CD14-positive monocyte (primary cell): Measurements from ENCODE around the gene SYT2. TPM values are rescaled to one million over a fixed set of nuclear protein-coding genes. Genes with fewer than 3 reads are reported as not detected.

Experiments used
- DNase-seq, 3 donors: peaks; one replicate each; pipeline ENCODE4 v3.0.0-alpha.2; 2011 to 2022
- H2AFZ ChIP-seq: 2 replicates; pipeline ENCODE4 v1.6.0; 2012; ENCODE audit warnings: mild to moderate bottlenecking, low read depth, low read length, inconsistent platforms; ENCODE audit not compliant: insufficient read depth, poor library complexity, severe bottlenecking
- H3K27ac ChIP-seq, 2 donors: 1 replicate in 1 of 2; 2 replicates in 1 of 2; pipeline ENCODE4 v1.5.1; 2012 to 2013; ENCODE audit warnings: low read length in 2 of 2, control low read depth in 1 of 2, inconsistent platforms in 1 of 2, low read depth in 1 of 2, mild to moderate bottlenecking in 1 of 2
- H3K27me3 ChIP-seq, 2 donors: one replicate each; pipeline versions ENCODE4 v1.6.0 to v1.6.1; 2011 to 2013; ENCODE audit warnings: low read length in 2 of 2; ENCODE audit not compliant: control insufficient read depth in 2 of 2, insufficient read depth in 2 of 2
- H3K36me3 ChIP-seq, 2 donors: replicated peaks in 1 of 2; 1 replicate in 1 of 2; 2 replicates in 1 of 2; pipeline versions ENCODE4 v1.5.1 to v1.6.1; 2012 to 2013; ENCODE audit warnings: low read length in 2 of 2, control low read depth in 1 of 2, inconsistent platforms in 1 of 2, mild to moderate bottlenecking in 1 of 2; ENCODE audit not compliant: insufficient read depth in 2 of 2, control insufficient read depth in 1 of 2
- H3K4me1 ChIP-seq, 2 donors: 1 replicate in 1 of 2; 2 replicates in 1 of 2; pipeline versions ENCODE4 v1.5.1 to v1.6.1; 2012 to 2013; ENCODE audit warnings: low read length in 2 of 2, control low read depth in 1 of 2, inconsistent platforms in 1 of 2, mild to moderate bottlenecking in 1 of 2, moderate library complexity in 1 of 2; ENCODE audit not compliant: insufficient read depth in 2 of 2, control insufficient read depth in 1 of 2
- H3K4me2 ChIP-seq: replicated peaks from 2 replicates; pipeline ENCODE3; 2012; ENCODE audit warnings: low read length, moderate library complexity, mild to moderate bottlenecking; ENCODE audit not compliant: poor library complexity, severe bottlenecking; ENCODE audit errors: extremely low read depth
- H3K4me3 ChIP-seq, 3 experiments: fragments of 200-600 bp in 1 of 3; sonication (generic) in 1 of 3; replicated peaks in 1 of 3; 1 replicate in 2 of 3; 2 replicates in 1 of 3; pipeline ENCODE4 v1.5.1; 2011 to 2013; ENCODE audit warnings: low read length in 3 of 3, mild to moderate bottlenecking in 3 of 3, control low read depth in 2 of 3, low read depth in 2 of 3, inconsistent platforms in 1 of 3, moderate library complexity in 1 of 3
- H3K79me2 ChIP-seq: 2 replicates; pipeline ENCODE4 v1.6.0; 2012; ENCODE audit warnings: mild to moderate bottlenecking, control low read depth, inconsistent platforms, low read length, moderate library complexity; ENCODE audit not compliant: insufficient read depth
- H3K9ac ChIP-seq: 2 replicates; pipeline ENCODE4 v1.6.0; 2017; ENCODE audit warnings: low read length, mild to moderate bottlenecking; ENCODE audit not compliant: insufficient read depth, poor library complexity, severe bottlenecking
- H3K9me3 ChIP-seq, 2 donors: replicated peaks in 1 of 2; 1 replicate in 1 of 2; 2 replicates in 1 of 2; pipeline versions ENCODE4 v1.5.1 to v1.6.1; 2012 to 2013; ENCODE audit warnings: low read length in 2 of 2, control low read depth in 1 of 2; ENCODE audit not compliant: control insufficient read depth in 1 of 2, insufficient read depth in 1 of 2
- H4K20me1 ChIP-seq: 2 replicates; pipeline ENCODE4 v1.6.0; 2012; ENCODE audit warnings: mild to moderate bottlenecking, low read length, control low read depth, moderate library complexity; ENCODE audit not compliant: insufficient read depth
- H3K27ac Mint-ChIP-seq, 7 donors: one replicate each; pipeline ENCODE4 v1.8.0; 2020; ENCODE audit warnings: mild to moderate bottlenecking in 7 of 7, mixed read lengths in 7 of 7, moderate library complexity in 6 of 7, inconsistent platforms in 2 of 7
- H3K27me3 Mint-ChIP-seq, 3 donors: one replicate each; pipeline ENCODE4 v1.8.0; 2021 to 2022; ENCODE audit warnings: low read depth in 3 of 3, mild to moderate bottlenecking in 3 of 3, mixed read lengths in 3 of 3, moderate library complexity in 3 of 3, inconsistent platforms in 1 of 3
- H3K36me3 Mint-ChIP-seq, 2 donors: one replicate each; pipeline ENCODE4 v1.8.0; 2020; ENCODE audit warnings: mixed read lengths in 2 of 2, inconsistent platforms in 1 of 2, mild to moderate bottlenecking in 1 of 2
- H3K4me1 Mint-ChIP-seq: one replicate; pipeline ENCODE4 v1.8.0; 2020; ENCODE audit warnings: mild to moderate bottlenecking, mixed read lengths
- H3K4me3 Mint-ChIP-seq, 2 donors: one replicate each; pipeline ENCODE4 v1.8.0; 2020; ENCODE audit warnings: mild to moderate bottlenecking in 2 of 2, mixed read lengths in 2 of 2, moderate library complexity in 1 of 2
- H3K9me3 Mint-ChIP-seq, 7 donors: one replicate each; pipeline ENCODE4 v1.8.0; 2020 to 2022; ENCODE audit warnings: mixed read lengths in 7 of 7, mild to moderate bottlenecking in 6 of 7, moderate library complexity in 6 of 7, inconsistent platforms in 2 of 7
- CTCF ChIP-seq: fragments of 200-600 bp; IDR thresholded peaks from one replicate; pipeline ENCODE4 v1.8.0; 2022; ENCODE audit warnings: antibody characterized with exemption, mild to moderate bottlenecking
- WGBS: methylation state at CpG from one replicate; pipeline ENCODE4 v1.1.5; 2013; ENCODE audit warnings: missing lambda C conversion rate; ENCODE audit not compliant: insufficient coverage; 5-methylcytosine and 5-hydroxymethylcytosine counted together
- intact Hi-C, 2 donors: fragments of 100-400 bp; cut with micrococcal nuclease; formaldehyde crosslinking; loops; one replicate each; pipeline versions ENCODE4 v1.15.0 to v1.15.1; 2023
- polyA plus RNA-seq, 3 donors: library from polyadenylated mRNA; depleted of rRNA in 1 of 3; unstranded in 2 of 3; stranded (reverse) in 1 of 3; fragments of 300-500 nt in 2 of 3; fragments of >200 nt in 1 of 3; fragmentation: Illumina TruSeq in 2 of 3; gene quantifications; 1 replicate in 2 of 3; 2 replicates in 1 of 3; pipeline ENCODE4 v1.2.3, GENCODE V29; 2012 to 2021

The SYT2 gene
- polyA plus RNA-seq, 3 donors, result not detected

- no CpG with 5 or more reads among the region's 3 CpGs for WGBS
- H3K79me2 ChIP-seq, result no peaks in the 10 kb centered on the region
- peak overlapping the region in 1 of 2 donors; percentile 35 for H3K4me3 Mint-ChIP-seq
- no peak overlapping the region for H3K27ac ChIP-seq
- H3K36me3 ChIP-seq, result no peaks in the 10 kb centered on the region
- H3K27me3 ChIP-seq, result peaks cover 28 to 65% of the 10 kb centered on the region in 2 donors
- H3K9me3 ChIP-seq, result no peaks in the 10 kb centered on the region
- intact Hi-C loops, result no loop called here
- no peak overlapping the region for H3K27ac Mint-ChIP-seq
- no peak overlapping the region for H3K9ac ChIP-seq
- no peaks in the 10 kb centered on the region for H3K9me3 Mint-ChIP-seq
- H3K4me1 Mint-ChIP-seq, result no peaks in the 10 kb centered on the region
- H3K36me3 Mint-ChIP-seq, result no peaks in the 10 kb centered on the region
- TF ChIP-seq CTCF, result no peak
- peaks cover 58 to 85% (median 69%) of the 10 kb centered on the region in 3 donors for H3K27me3 Mint-ChIP-seq
- H4K20me1 ChIP-seq, result no peaks in the 10 kb centered on the region
- H3K4me1 ChIP-seq, result no peaks in the 10 kb centered on the region
- H2AFZ ChIP-seq, result no peak overlapping the region
- no peak overlapping the region for H3K4me3 ChIP-seq
- H3K4me2 ChIP-seq, result no peak overlapping the region
- no peak for DNase-seq
Observed at GRCh38 chr1:202689082-202689481, 21.2 kb downstream of the SYT2 start.

GRCh38 chr1:202688401-202688800, 21.9 kb downstream of the SYT2 start:
- Histone ChIP-seq H3K4me2 (no peak overlapping the region), H3K36me3 (no peaks in the 10 kb centered on the region), H3K27ac (no peak overlapping the region), H3K79me2 (no peaks in the 10 kb centered on the region), H3K9ac (no peak overlapping the region), H3K4me3 (no peak overlapping the region), H3K9me3 (no peaks in the 10 kb centered on the region), H3K27me3 (peaks cover 23 to 59% of the 10 kb centered on the region in 2 donors), H4K20me1 (no peaks in the 10 kb centered on the region), H3K4me1 (no peaks in the 10 kb centered on the region), H2AFZ (no peak overlapping the region)
- Mint-ChIP-seq H3K36me3 (no peaks in the 10 kb centered on the region), H3K9me3 (no peaks in the 10 kb centered on the region), H3K27ac (no peak overlapping the region), H3K4me1 (no peaks in the 10 kb centered on the region), H3K4me3 (peak overlapping the region in 1 of 2 donors; percentile 26), H3K27me3 (peaks cover 54 to 81% (median 65%) of the 10 kb centered on the region in 3 donors)
- DNase-seq, result no peak
- intact Hi-C loops, result no loop called here
- no peak for TF ChIP-seq CTCF
- WGBS, result 70% methylated on average over 2 of the region's 7 CpGs
